ENCODE measurements around the gene DUS2.

- TF ChIP-seq, protein P1, sequence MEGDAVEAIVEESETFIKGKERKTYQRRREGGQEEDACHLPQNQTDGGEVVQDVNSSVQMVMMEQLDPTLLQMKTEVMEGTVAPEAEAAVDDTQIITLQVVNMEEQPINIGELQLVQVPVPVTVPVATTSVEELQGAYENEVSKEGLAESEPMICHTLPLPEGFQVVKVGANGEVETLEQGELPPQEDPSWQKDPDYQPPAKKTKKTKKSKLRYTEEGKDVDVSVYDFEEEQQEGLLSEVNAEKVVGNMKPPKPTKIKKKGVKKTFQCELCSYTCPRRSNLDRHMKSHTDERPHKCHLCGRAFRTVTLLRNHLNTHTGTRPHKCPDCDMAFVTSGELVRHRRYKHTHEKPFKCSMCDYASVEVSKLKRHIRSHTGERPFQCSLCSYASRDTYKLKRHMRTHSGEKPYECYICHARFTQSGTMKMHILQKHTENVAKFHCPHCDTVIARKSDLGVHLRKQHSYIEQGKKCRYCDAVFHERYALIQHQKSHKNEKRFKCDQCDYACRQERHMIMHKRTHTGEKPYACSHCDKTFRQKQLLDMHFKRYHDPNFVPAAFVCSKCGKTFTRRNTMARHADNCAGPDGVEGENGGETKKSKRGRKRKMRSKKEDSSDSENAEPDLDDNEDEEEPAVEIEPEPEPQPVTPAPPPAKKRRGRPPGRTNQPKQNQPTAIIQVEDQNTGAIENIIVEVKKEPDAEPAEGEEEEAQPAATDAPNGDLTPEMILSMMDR (conservative IDR thresholded peaks at IDR 0.05; ENCODE audit: low read depth, low read length): no peak
- no peak for TF ChIP-seq EZH2 (IDR thresholded peaks at IDR 0.05; ENCODE audit: low read length, unreplicated experiment)
- TF ChIP-seq EZH2phosphoT487 (IDR thresholded peaks at IDR 0.05; ENCODE audit: borderline replicate concordance, low read length): no peak
These were observed 48.4 kb downstream of the DUS2 start for GRCh38 chr16:68071518-68071901.
